Measurements from ENCODE around the gene CD8B. TPM values are rescaled to one million over a fixed set of nuclear protein-coding genes. Genes with fewer than 3 reads are reported as not detected.
"Not testable (repeated sequence)": the region's sequence is repeated elsewhere in the genome, so short reads cannot be mapped to it uniquely, and the experiment has no call there.

Gene CD8B
- total RNA-seq (2014; rRNA removed; shearing (Covaris generic)) (not detected in 2 replicates), polyA plus RNA-seq (2016; fragmentation: Nextera tagmentation; extraction: Ambion mirVana) (not detected in 2 replicates)

GRCh38 chr2:86861628-86862379 lies at the start of gene CD8B:
TSS of gene CD8B (minus strand) at chr2:86861886. CDS start at chr2:86861865, 21 bp downstream.
- H3F3A ChIP-seq (ENCODE audit: insufficient read depth); H3K9me2 ChIP-seq (ENCODE audit: insufficient read depth); H3K4me3 ChIP-seq; H3K27ac ChIP-seq; H4K20me1 ChIP-seq (ENCODE audit: insufficient read depth); H3K36me3 ChIP-seq (ENCODE audit: low read depth); H3K4me1 ChIP-seq (ENCODE audit: insufficient read depth); H3K9ac ChIP-seq; H3K79me2 ChIP-seq (ENCODE audit: insufficient read depth); in situ Hi-C loops (cut with MboI); H2AFZ ChIP-seq; DNase-seq; H3K4me2 ChIP-seq (ENCODE audit: unreplicated experiment); H3K27me3 ChIP-seq (replicated peaks; ENCODE audit: insufficient read depth); H3K9me3 ChIP-seq (ENCODE audit: low read depth): not testable (repeated sequence)
- WGBS, 2 experiments (ENCODE audit: low coverage in 1 of 2, low lambda C conversion rate in 2 of 2, missing lambda C conversion rate in 2 of 2) = 4 to 8% methylated on average over 23 to 48 of the region's 55 CpGs

- in situ Hi-C loops (cut with MboI); H3K4me3 ChIP-seq; H4K20me1 ChIP-seq (ENCODE audit: insufficient read depth); H3K79me2 ChIP-seq (ENCODE audit: insufficient read depth); H3F3A ChIP-seq (ENCODE audit: insufficient read depth); H3K9ac ChIP-seq; DNase-seq; H3K36me3 ChIP-seq (ENCODE audit: low read depth); H2AFZ ChIP-seq; H3K4me1 ChIP-seq (ENCODE audit: insufficient read depth); H3K27me3 ChIP-seq (replicated peaks; ENCODE audit: insufficient read depth); H3K9me3 ChIP-seq (ENCODE audit: low read depth); H3K4me2 ChIP-seq (ENCODE audit: unreplicated experiment); H3K27ac ChIP-seq; H3K9me2 ChIP-seq (ENCODE audit: insufficient read depth): not testable (repeated sequence)
- WGBS, 2 experiments (ENCODE audit: low coverage in 1 of 2, low lambda C conversion rate in 2 of 2, missing lambda C conversion rate in 2 of 2) = no CpG with 5 or more reads among the region's 1 CpG
Observed at GRCh38 chr2:86905868-86906267, 44.2 kb upstream of the CD8B start.

- H3K27me3 ChIP-seq (replicated peaks; ENCODE audit: insufficient read depth); H3K9me2 ChIP-seq (ENCODE audit: insufficient read depth); H3K36me3 ChIP-seq (ENCODE audit: low read depth); H3K4me2 ChIP-seq (ENCODE audit: unreplicated experiment); H3K27ac ChIP-seq; H2AFZ ChIP-seq; in situ Hi-C loops (cut with MboI); H3K4me3 ChIP-seq; H3K4me1 ChIP-seq (ENCODE audit: insufficient read depth); H3K9ac ChIP-seq; H4K20me1 ChIP-seq (ENCODE audit: insufficient read depth); H3K79me2 ChIP-seq (ENCODE audit: insufficient read depth); H3F3A ChIP-seq (ENCODE audit: insufficient read depth); H3K9me3 ChIP-seq (ENCODE audit: low read depth): not testable (repeated sequence)
- WGBS, 2 experiments (ENCODE audit: low coverage in 1 of 2, low lambda C conversion rate in 2 of 2, missing lambda C conversion rate in 2 of 2) = 47 to 54% methylated on average over 4 of the region's 4 CpGs
- DNase-seq = peak; percentile 36
Observed at GRCh38 chr2:86900687-86901086, 39.0 kb upstream of the CD8B start.

GRCh38 chr2:86886026-86886425 lies 24.3 kb upstream of the CD8B start:
- H3K9me2 ChIP-seq (ENCODE audit: insufficient read depth); H4K20me1 ChIP-seq (ENCODE audit: insufficient read depth); H3K4me3 ChIP-seq; H3K36me3 ChIP-seq (ENCODE audit: low read depth); in situ Hi-C loops (cut with MboI); H3K4me1 ChIP-seq (ENCODE audit: insufficient read depth); H3K27me3 ChIP-seq (replicated peaks; ENCODE audit: insufficient read depth); H3F3A ChIP-seq (ENCODE audit: insufficient read depth); H3K4me2 ChIP-seq (ENCODE audit: unreplicated experiment); H2AFZ ChIP-seq; DNase-seq; H3K27ac ChIP-seq; H3K9ac ChIP-seq; H3K79me2 ChIP-seq (ENCODE audit: insufficient read depth); H3K9me3 ChIP-seq (ENCODE audit: low read depth): not testable (repeated sequence)
- no CpG with 5 or more reads among the region's 3 CpGs for WGBS, 2 experiments (ENCODE audit: low coverage in 1 of 2, low lambda C conversion rate in 2 of 2, missing lambda C conversion rate in 2 of 2)

GRCh38 chr2:86882865-86883264 lies 21.2 kb upstream of the CD8B start:
- H3K4me2 ChIP-seq (ENCODE audit: unreplicated experiment); H3F3A ChIP-seq (ENCODE audit: insufficient read depth); H3K9me3 ChIP-seq (ENCODE audit: low read depth); in situ Hi-C loops (cut with MboI); H3K4me1 ChIP-seq (ENCODE audit: insufficient read depth); H3K36me3 ChIP-seq (ENCODE audit: low read depth); H3K27me3 ChIP-seq (replicated peaks; ENCODE audit: insufficient read depth); H4K20me1 ChIP-seq (ENCODE audit: insufficient read depth); H3K4me3 ChIP-seq; H3K27ac ChIP-seq; H3K9me2 ChIP-seq (ENCODE audit: insufficient read depth); H2AFZ ChIP-seq; H3K9ac ChIP-seq; H3K79me2 ChIP-seq (ENCODE audit: insufficient read depth); DNase-seq: not testable (repeated sequence)
- WGBS, 2 experiments (ENCODE audit: low coverage in 1 of 2, low lambda C conversion rate in 2 of 2, missing lambda C conversion rate in 2 of 2) = 38 to 67% methylated on average over 1 of the region's 2 CpGs

- H3K27ac ChIP-seq; H4K20me1 ChIP-seq (ENCODE audit: insufficient read depth); H3K9me2 ChIP-seq (ENCODE audit: insufficient read depth); H3K27me3 ChIP-seq (replicated peaks; ENCODE audit: insufficient read depth); H3K79me2 ChIP-seq (ENCODE audit: insufficient read depth); H3K4me1 ChIP-seq (ENCODE audit: insufficient read depth); in situ Hi-C loops (cut with MboI); H2AFZ ChIP-seq; H3K4me2 ChIP-seq (ENCODE audit: unreplicated experiment); H3K9me3 ChIP-seq (ENCODE audit: low read depth); H3K4me3 ChIP-seq; DNase-seq; H3K9ac ChIP-seq; H3K36me3 ChIP-seq (ENCODE audit: low read depth); H3F3A ChIP-seq (ENCODE audit: insufficient read depth): not testable (repeated sequence)
- WGBS, 2 experiments (ENCODE audit: low coverage in 1 of 2, low lambda C conversion rate in 2 of 2, missing lambda C conversion rate in 2 of 2) = 72 to 74% methylated on average over 5 of the region's 5 CpGs
Observed at GRCh38 chr2:86882118-86882665, 20.5 kb upstream of the CD8B start.

GRCh38 chr2:86878986-86879385 lies 17.3 kb upstream of the CD8B start:
- H2AFZ ChIP-seq; H3K4me3 ChIP-seq; H4K20me1 ChIP-seq (ENCODE audit: insufficient read depth); H3F3A ChIP-seq (ENCODE audit: insufficient read depth); H3K4me2 ChIP-seq (ENCODE audit: unreplicated experiment); H3K36me3 ChIP-seq (ENCODE audit: low read depth); H3K9me3 ChIP-seq (ENCODE audit: low read depth); DNase-seq; H3K9ac ChIP-seq; H3K9me2 ChIP-seq (ENCODE audit: insufficient read depth); H3K4me1 ChIP-seq (ENCODE audit: insufficient read depth); in situ Hi-C loops (cut with MboI); H3K27ac ChIP-seq; H3K79me2 ChIP-seq (ENCODE audit: insufficient read depth); H3K27me3 ChIP-seq (replicated peaks; ENCODE audit: insufficient read depth): not testable (repeated sequence)
- 36 to 57% methylated on average over 1 of the region's 1 CpG for WGBS, 2 experiments (ENCODE audit: low coverage in 1 of 2, low lambda C conversion rate in 2 of 2, missing lambda C conversion rate in 2 of 2)
